ENCODE results near the gene BEND5.

Gene BEND5

DNA sequence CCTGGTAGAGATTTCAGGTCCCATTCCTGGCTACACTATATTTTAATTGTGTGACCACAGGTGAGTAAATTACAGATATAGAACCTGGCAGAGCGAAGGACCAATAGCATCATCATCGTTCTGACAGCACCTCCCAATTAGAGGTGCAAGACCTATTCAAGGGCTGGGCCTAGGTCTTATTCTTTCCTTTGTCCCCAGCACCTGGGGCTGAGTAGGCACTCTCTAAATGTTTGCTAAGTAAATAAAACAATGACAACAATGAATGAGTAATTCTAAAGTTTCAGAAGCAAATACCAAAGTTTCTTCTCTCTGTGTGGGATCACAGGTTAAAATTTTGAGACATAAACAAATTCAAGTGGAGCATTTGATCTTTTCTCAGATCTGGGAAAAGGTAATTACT, 32.7 kb downstream of the BEND5 start:
- Histone ChIP-seq H3K36me3 (ENCODE audit: insufficient read depth, low read length) (no peaks in the 10 kb centered on the region), H3K27ac (ENCODE audit: low read depth, low read length) (no peak overlapping the region), H3K79me2 (ENCODE audit: control insufficient read depth, insufficient read depth, low read length, unreplicated experiment) (no peaks in the 10 kb centered on the region), H3K27me3 (ENCODE audit: insufficient read depth, low read length) (no peaks in the 10 kb centered on the region), H3K4me3 (ENCODE audit: low read depth, low read length) (no peak overlapping the region), H3K4me1 (ENCODE audit: control insufficient read depth, insufficient read depth, low read length, unreplicated experiment) (no peaks in the 10 kb centered on the region), H2AFZ (ENCODE audit: low read length, unreplicated experiment) (no peak overlapping the region)

DNA sequence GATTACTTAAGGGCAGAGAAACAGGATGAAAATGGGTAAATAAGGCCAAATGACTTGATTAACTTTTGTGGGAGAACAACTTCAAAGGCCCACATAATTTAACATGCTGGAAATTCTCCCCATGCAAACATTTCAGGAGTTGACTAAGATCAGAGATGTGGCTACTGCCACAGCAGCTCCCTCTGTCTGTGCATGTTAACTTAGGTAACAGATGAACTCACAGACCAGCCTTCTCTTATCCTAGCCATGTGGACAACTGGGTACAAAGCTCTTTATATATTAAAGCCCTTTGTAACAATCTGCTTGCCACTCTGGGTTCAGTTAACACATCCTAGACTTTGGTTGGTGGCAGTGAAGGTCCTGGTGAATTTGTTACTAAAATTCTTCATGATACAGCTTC, 33.2 kb downstream of the BEND5 start:
- Histone ChIP-seq H3K4me3 (ENCODE audit: low read depth, low read length) (no peak overlapping the region), H2AFZ (ENCODE audit: low read length, unreplicated experiment) (no peak overlapping the region), H3K79me2 (ENCODE audit: control insufficient read depth, insufficient read depth, low read length, unreplicated experiment) (no peaks in the 10 kb centered on the region), H3K27ac (ENCODE audit: low read depth, low read length) (no peak overlapping the region), H3K36me3 (ENCODE audit: insufficient read depth, low read length) (no peaks in the 10 kb centered on the region), H3K27me3 (ENCODE audit: insufficient read depth, low read length) (no peaks in the 10 kb centered on the region), H3K4me1 (ENCODE audit: control insufficient read depth, insufficient read depth, low read length, unreplicated experiment) (no peaks in the 10 kb centered on the region)

DNA sequence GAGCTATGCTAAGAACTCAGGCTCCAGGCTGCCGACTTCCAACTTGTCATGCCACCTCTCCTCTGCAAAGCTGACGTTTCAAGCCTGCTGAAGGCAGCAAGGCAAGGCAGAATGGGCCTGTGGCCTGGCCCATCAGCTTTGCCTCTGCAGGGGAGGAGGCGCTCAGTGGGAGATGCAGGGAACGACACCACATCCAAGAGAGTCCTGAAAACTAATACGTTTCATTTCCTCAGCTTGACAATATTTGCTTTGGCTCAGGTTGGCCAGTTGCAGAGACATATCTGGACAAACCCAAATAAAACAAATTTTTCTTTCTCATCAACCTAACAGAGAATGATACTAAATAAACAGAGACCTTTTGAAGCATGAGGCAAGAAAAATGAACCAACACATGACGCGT, 35.3 kb downstream of the BEND5 start:
- Histone ChIP-seq H2AFZ (ENCODE audit: low read length, unreplicated experiment) (no peak overlapping the region), H3K27me3 (ENCODE audit: insufficient read depth, low read length) (no peaks in the 10 kb centered on the region), H3K79me2 (ENCODE audit: control insufficient read depth, insufficient read depth, low read length, unreplicated experiment) (no peaks in the 10 kb centered on the region), H3K27ac (ENCODE audit: low read depth, low read length) (no peak overlapping the region), H3K36me3 (ENCODE audit: insufficient read depth, low read length) (no peaks in the 10 kb centered on the region), H3K4me3 (ENCODE audit: low read depth, low read length) (no peak overlapping the region), H3K4me1 (ENCODE audit: control insufficient read depth, insufficient read depth, low read length, unreplicated experiment) (no peaks in the 10 kb centered on the region)

DNA sequence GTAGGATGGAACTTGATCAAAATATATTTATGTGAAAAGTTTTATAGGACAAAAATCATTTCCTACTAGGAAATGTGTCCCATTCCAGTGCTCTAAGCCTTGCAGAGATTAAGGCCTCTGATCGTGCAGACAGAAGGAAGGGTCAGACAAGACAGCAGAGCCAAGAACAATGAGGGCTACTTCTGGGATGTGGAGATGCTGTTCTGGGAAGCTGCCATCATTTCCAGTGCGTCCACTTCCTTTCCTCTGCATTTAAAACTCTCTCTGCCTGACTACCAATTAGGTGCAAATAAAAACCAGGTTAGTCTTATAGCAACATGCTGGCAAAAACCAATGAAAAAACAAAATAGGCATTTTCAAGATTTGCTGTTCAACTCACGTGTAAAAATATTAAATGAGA, 36.1 kb downstream of the BEND5 start:
- Histone ChIP-seq H3K27ac (ENCODE audit: low read depth, low read length) (no peak overlapping the region), H3K4me3 (ENCODE audit: low read depth, low read length) (no peak overlapping the region), H3K4me1 (ENCODE audit: control insufficient read depth, insufficient read depth, low read length, unreplicated experiment) (no peaks in the 10 kb centered on the region), H3K36me3 (ENCODE audit: insufficient read depth, low read length) (no peaks in the 10 kb centered on the region), H3K79me2 (ENCODE audit: control insufficient read depth, insufficient read depth, low read length, unreplicated experiment) (no peaks in the 10 kb centered on the region), H2AFZ (ENCODE audit: low read length, unreplicated experiment) (no peak overlapping the region), H3K27me3 (ENCODE audit: insufficient read depth, low read length) (no peaks in the 10 kb centered on the region)

DNA sequence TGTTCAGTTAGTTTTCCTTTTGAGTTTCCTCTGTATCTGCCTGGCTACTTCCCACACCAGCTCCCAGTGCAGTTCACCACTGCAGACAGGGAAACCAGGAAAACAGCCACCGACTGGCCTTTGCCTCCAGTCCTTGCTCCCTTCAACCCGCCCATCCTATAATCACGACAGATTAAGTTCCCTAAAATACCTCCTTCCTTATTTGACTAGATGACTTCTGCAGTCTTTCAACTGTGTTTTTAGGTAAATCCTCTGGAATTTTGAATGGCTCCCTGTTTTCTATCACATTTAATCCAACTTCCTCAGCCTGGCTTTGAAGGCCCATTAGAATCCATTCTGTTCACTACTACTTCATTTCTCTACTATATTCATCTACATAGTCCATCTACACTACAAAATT, 37.6 kb downstream of the BEND5 start:
- H3K27me3 ChIP-seq (ENCODE audit: insufficient read depth, low read length): no peaks in the 10 kb centered on the region
- no peak overlapping the region for H3K4me3 ChIP-seq (ENCODE audit: low read depth, low read length)
- no peaks in the 10 kb centered on the region for H3K4me1 ChIP-seq (ENCODE audit: control insufficient read depth, insufficient read depth, low read length, unreplicated experiment)
- no peak overlapping the region for H3K27ac ChIP-seq (ENCODE audit: low read depth, low read length)
- no peaks in the 10 kb centered on the region for H3K36me3 ChIP-seq (ENCODE audit: insufficient read depth, low read length)
- H3K79me2 ChIP-seq (ENCODE audit: control insufficient read depth, insufficient read depth, low read length, unreplicated experiment): no peaks in the 10 kb centered on the region
- H2AFZ ChIP-seq (ENCODE audit: low read length, unreplicated experiment): no peak overlapping the region

DNA sequence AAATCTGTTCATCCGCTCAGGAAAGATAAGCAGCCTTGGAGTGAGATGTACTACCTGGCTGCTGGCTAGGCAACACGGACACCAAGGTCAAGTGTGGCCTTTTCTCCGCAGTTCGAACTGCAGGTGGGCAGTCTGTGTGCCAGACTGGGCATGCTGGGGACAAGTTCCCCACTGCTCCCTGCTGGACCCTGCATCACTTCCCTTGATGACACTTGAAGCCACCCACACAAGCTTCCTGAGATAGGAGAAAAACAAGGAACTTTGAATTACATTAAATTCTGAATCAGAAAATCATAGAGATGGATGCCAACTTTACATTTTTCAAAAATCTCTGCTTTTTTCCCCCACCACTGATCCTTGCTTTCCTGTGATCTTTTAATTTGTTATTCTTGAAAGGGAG, 38.3 kb downstream of the BEND5 start:
- H3K36me3 ChIP-seq (ENCODE audit: insufficient read depth, low read length): no peaks in the 10 kb centered on the region
- no peak overlapping the region for H2AFZ ChIP-seq (ENCODE audit: low read length, unreplicated experiment)
- H3K79me2 ChIP-seq (ENCODE audit: control insufficient read depth, insufficient read depth, low read length, unreplicated experiment): no peaks in the 10 kb centered on the region
- no peak overlapping the region for H3K27ac ChIP-seq (ENCODE audit: low read depth, low read length)
- no peak overlapping the region for H3K4me3 ChIP-seq (ENCODE audit: low read depth, low read length)
- no peaks in the 10 kb centered on the region for H3K4me1 ChIP-seq (ENCODE audit: control insufficient read depth, insufficient read depth, low read length, unreplicated experiment)
- H3K27me3 ChIP-seq (ENCODE audit: insufficient read depth, low read length): no peaks in the 10 kb centered on the region

DNA sequence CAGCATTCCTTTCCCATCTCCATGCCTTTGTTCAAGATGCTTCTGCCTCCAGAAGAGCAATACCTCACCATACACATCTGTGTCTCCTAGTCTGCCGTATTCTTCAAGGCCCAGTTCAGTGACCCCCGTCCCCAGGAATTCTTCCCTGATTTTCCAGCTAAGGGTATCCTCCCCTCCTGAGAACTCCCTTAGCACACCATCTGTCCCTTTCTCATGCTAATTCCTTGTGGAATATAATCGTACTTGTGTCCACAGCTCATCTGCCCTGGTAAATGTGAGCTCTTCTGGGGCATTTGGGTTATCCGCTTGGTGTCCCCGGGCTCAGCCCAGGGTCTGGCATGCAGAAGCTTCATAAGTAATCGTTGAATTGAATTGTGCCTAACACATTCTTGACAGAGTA, 40.9 kb downstream of the BEND5 start:
- Histone ChIP-seq H2AFZ (ENCODE audit: low read length, unreplicated experiment) (no peak overlapping the region), H3K4me1 (ENCODE audit: control insufficient read depth, insufficient read depth, low read length, unreplicated experiment) (no peaks in the 10 kb centered on the region), H3K27me3 (ENCODE audit: insufficient read depth, low read length) (no peaks in the 10 kb centered on the region), H3K4me3 (ENCODE audit: low read depth, low read length) (no peak overlapping the region), H3K79me2 (ENCODE audit: control insufficient read depth, insufficient read depth, low read length, unreplicated experiment) (no peaks in the 10 kb centered on the region), H3K36me3 (ENCODE audit: insufficient read depth, low read length) (no peaks in the 10 kb centered on the region), H3K27ac (ENCODE audit: low read depth, low read length) (no peak overlapping the region)

DNA sequence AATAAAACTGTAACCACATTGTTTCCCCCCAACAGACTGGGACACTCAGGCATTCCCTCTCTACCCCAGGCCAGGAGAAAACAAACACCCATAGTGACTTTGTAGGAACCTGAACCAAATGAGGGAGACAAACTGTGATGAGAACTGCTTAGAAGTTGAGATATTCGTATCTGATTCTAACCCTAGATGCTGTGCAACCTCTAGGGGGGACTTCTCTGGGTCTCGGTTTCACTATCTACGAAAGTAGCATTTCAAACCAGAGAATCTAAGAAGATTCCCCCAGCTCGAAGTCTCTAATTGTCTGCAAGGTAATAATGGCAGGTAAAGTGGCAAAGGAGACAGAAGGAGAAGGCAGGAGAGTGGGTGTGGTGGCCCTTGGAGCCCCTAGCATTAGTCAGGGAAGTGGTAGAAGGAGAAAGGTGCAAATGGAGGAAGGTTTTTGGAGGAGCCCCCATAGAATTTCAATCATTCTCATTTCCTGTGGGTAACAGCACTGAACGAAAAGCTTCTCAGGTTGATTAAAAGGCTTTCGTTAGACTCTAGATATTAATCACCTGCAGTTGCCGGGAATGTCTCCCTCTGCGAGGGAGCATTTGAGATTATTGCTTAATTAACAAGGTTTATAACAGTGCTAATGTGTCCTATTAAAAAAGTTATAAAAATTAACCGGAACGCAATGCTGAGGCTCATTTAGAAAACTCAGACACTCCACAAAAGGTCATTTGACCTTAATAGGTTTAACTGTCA, 46.4 kb downstream of the BEND5 start:
- H3K27ac ChIP-seq (ENCODE audit: low read depth, low read length): no peak overlapping the region
- H3K79me2 ChIP-seq (ENCODE audit: control insufficient read depth, insufficient read depth, low read length, unreplicated experiment): no peaks in the 10 kb centered on the region
- no peak overlapping the region for H2AFZ ChIP-seq (ENCODE audit: low read length, unreplicated experiment)
- H3K4me1 ChIP-seq (ENCODE audit: control insufficient read depth, insufficient read depth, low read length, unreplicated experiment): no peaks in the 10 kb centered on the region
- H3K36me3 ChIP-seq (ENCODE audit: insufficient read depth, low read length): no peaks in the 10 kb centered on the region
- H3K27me3 ChIP-seq (ENCODE audit: insufficient read depth, low read length): no peaks in the 10 kb centered on the region
- no peak overlapping the region for H3K4me3 ChIP-seq (ENCODE audit: low read depth, low read length)

DNA sequence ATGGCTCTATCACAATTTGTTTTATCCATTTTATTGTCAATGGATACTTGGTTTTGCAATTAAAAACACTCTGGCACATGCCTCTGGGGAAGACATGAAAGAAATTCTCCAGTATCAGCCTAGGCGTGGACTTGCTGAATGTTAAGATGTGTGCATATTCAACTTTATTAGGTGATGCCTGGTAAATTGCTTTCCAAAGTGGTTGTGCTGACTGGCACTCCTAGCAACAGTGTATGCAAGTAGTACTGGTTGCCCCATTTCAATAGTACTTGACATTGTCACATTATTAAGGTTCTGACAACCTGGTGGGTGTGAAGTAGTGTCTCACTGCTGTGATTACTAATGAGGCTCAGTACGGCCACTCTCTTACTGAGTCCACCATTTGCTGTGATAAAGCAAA, 48.1 kb downstream of the BEND5 start:
- H3K4me1 ChIP-seq (ENCODE audit: control insufficient read depth, insufficient read depth, low read length, unreplicated experiment): no peaks in the 10 kb centered on the region
- no peaks in the 10 kb centered on the region for H3K27me3 ChIP-seq (ENCODE audit: insufficient read depth, low read length)
- no peak overlapping the region for H3K27ac ChIP-seq (ENCODE audit: low read depth, low read length)
- no peaks in the 10 kb centered on the region for H3K36me3 ChIP-seq (ENCODE audit: insufficient read depth, low read length)
- H3K79me2 ChIP-seq (ENCODE audit: control insufficient read depth, insufficient read depth, low read length, unreplicated experiment): no peaks in the 10 kb centered on the region
- no peak overlapping the region for H2AFZ ChIP-seq (ENCODE audit: low read length, unreplicated experiment)
- no peak overlapping the region for H3K4me3 ChIP-seq (ENCODE audit: low read depth, low read length)

DNA sequence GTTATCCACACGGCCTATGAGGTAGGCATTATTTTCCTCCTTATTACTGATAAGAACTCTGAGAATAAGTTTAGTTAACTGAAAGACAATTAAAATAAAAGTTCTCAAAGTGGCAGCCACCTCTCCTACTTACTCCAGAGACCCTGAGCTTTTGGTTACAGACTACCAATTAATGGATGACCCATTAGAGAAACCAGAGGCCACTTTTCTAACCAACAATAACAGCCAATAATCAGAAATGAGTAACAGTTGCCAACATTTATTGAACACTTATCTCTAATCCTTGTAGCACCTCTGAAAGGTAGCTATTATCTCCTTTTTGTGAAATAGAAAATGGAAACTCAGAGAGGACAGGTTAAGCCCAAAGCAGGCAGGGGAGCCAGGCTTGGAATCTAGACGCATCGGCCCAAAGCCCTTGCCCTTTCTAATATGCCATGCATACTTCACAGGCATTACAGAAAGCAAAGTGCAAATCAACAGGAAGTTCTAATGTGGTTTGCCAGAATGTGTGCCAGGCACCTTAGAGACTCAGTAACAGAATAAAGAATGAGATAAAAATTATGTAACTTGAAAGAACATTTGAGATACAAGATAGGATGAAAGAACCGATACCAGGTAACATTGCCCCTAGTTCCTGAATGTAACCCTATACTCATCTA, 50.0 kb downstream of the BEND5 start:
- H3K36me3 ChIP-seq (ENCODE audit: insufficient read depth, low read length): no peaks in the 10 kb centered on the region
- no peak overlapping the region for H2AFZ ChIP-seq (ENCODE audit: low read length, unreplicated experiment)
- H3K27me3 ChIP-seq (ENCODE audit: insufficient read depth, low read length): no peaks in the 10 kb centered on the region

DNA sequence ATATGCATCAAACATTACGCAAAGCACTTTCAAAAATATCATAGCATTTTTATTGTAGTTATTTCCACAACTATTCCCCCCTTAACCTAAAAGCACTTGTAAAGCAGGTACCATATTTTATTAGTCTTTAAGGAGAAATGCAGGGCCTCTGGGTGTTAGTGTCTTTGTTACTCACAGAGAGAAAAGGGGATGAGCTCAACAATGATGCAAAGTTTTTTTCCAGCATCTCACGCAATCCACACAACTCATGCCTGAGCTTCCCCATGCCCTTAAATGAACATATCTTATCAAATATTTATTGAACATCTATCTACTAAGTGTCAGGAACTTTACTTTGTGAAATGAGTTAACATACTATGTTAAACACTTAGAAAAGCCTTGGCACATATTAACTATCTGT, 50.6 kb downstream of the BEND5 start:
- H3K4me3 ChIP-seq (ENCODE audit: low read depth, low read length): no peak overlapping the region
- no peaks in the 10 kb centered on the region for H3K36me3 ChIP-seq (ENCODE audit: insufficient read depth, low read length)
- no peaks in the 10 kb centered on the region for H3K4me1 ChIP-seq (ENCODE audit: control insufficient read depth, insufficient read depth, low read length, unreplicated experiment)
- no peak overlapping the region for H3K27ac ChIP-seq (ENCODE audit: low read depth, low read length)
- H2AFZ ChIP-seq (ENCODE audit: low read length, unreplicated experiment): no peak overlapping the region
- H3K27me3 ChIP-seq (ENCODE audit: insufficient read depth, low read length): no peaks in the 10 kb centered on the region
- no peaks in the 10 kb centered on the region for H3K79me2 ChIP-seq (ENCODE audit: control insufficient read depth, insufficient read depth, low read length, unreplicated experiment)

More for the DNA sequence above, 50.0 kb downstream of the BEND5 start:
- Histone ChIP-seq H3K4me3 (ENCODE audit: low read depth, low read length) (no peak overlapping the region), H3K27ac (ENCODE audit: low read depth, low read length) (no peak overlapping the region), H3K79me2 (ENCODE audit: control insufficient read depth, insufficient read depth, low read length, unreplicated experiment) (no peaks in the 10 kb centered on the region), H3K4me1 (ENCODE audit: control insufficient read depth, insufficient read depth, low read length, unreplicated experiment) (no peaks in the 10 kb centered on the region)
